Tibial nerve (tissue), 4 donors: ENCODE data around the gene TENM4.

Experiments used
- CTCF ChIP-seq, 5 experiments: fragments of 200-600 bp in 3 of 5; fragments of 450-650 bp in 2 of 5; sonication (generic) in 3 of 5; IDR thresholded peaks; one replicate each; pipeline ENCODE4 v1.5.1; 2016 to 2019; ENCODE audit warnings: antibody characterized with exemption in 5 of 5, mild to moderate bottlenecking in 3 of 5, moderate library complexity in 2 of 5
- EP300 ChIP-seq, 2 donors: sonication (generic); formaldehyde crosslinking; IDR thresholded peaks; one replicate each; pipeline ENCODE4 v1.6.1; 2017; ENCODE audit warnings: antibody characterized with exemption in 2 of 2, mild to moderate bottlenecking in 1 of 2
- POLR2A ChIP-seq, 2 donors: fragments of 450-650 bp; IDR thresholded peaks; one replicate each; pipeline ENCODE4 v1.6.1; 2017; ENCODE audit warnings: antibody characterized with exemption in 2 of 2, mild to moderate bottlenecking in 2 of 2, moderate library complexity in 2 of 2

- no peak for TF ChIP-seq CTCF (IDR thresholded peaks at IDR 0.05)
- TF ChIP-seq EP300 (IDR thresholded peaks at IDR 0.05), result no peak
- TF ChIP-seq POLR2A (IDR thresholded peaks at IDR 0.05), result no peak
Measured at GRCh38 chr11:78780889-78781288, 659.9 kb downstream of the TENM4 start.
